WI38 (cell line): Measurements from ENCODE around the gene TPRG1L.

Experiments
- H3K4me3 ChIP-seq: 2 replicates; pipeline ENCODE4 v1.5.1; 2011; ENCODE audit warnings: low read depth, mild to moderate bottlenecking, control low read depth, low read length
- CTCF ChIP-seq: IDR thresholded peaks from 2 replicates; pipeline ENCODE4 v1.5.1; 2012; ENCODE audit warnings: low read depth, mild to moderate bottlenecking, control low read depth, low read length

The TPRG1L gene

GRCh38 chr1:3651026-3651929 lies 26.5 kb downstream of the TPRG1L start:
- H3K4me3 ChIP-seq: no peak overlapping the region

GRCh38 chr1:3651930-3652547 lies 27.2 kb downstream of the TPRG1L start, which contains the start of gene TP73:
TSS of gene TP73 (plus strand) at chr1:3652516. CDS start at chr1:3682366, 29,850 bp downstream.
- H3K4me3 ChIP-seq: no peak within 1 kb of the TSS
- TF ChIP-seq CTCF: no peak

More at GRCh38 chr1:3651026-3651929, 26.5 kb downstream of the TPRG1L start:
- TF ChIP-seq CTCF: no peak

- H3K4me3 ChIP-seq: no peak overlapping the region
- no peak for TF ChIP-seq CTCF
Measured at GRCh38 chr1:3652548-3653285, 27.9 kb downstream of the TPRG1L start.

GRCh38 chr1:3653286-3653618 lies 28.4 kb downstream of the TPRG1L start:
- TF ChIP-seq CTCF: no peak
- H3K4me3 ChIP-seq: no peak overlapping the region

GRCh38 chr1:3654549-3655281 lies 29.9 kb downstream of the TPRG1L start:
- no peak overlapping the region for H3K4me3 ChIP-seq
- no peak for TF ChIP-seq CTCF

GRCh38 chr1:3656450-3657095 lies 31.8 kb downstream of the TPRG1L start:
- TF ChIP-seq CTCF: no peak
- no peak overlapping the region for H3K4me3 ChIP-seq
